IPS-18c (cell line): ENCODE data around the gene GGA3.
"Not testable (repeated sequence)": the region's sequence is repeated elsewhere in the genome, so short reads cannot be mapped to it uniquely, and the experiment has no call there.

Experiments used
- H3K4me3 ChIP-seq: 2 replicates; pipeline ENCODE4 v1.7.0; 2013; ENCODE audit warnings: low read depth, mild to moderate bottlenecking, low read length, moderate library complexity; ENCODE audit not compliant: insufficient read depth
- H3K9me3 ChIP-seq: one replicate; pipeline ENCODE4 v1.6.1; 2013; ENCODE audit warnings: mild to moderate bottlenecking, low read length, moderate library complexity; ENCODE audit not compliant: control insufficient read depth, insufficient read depth

Gene GGA3

DNA sequence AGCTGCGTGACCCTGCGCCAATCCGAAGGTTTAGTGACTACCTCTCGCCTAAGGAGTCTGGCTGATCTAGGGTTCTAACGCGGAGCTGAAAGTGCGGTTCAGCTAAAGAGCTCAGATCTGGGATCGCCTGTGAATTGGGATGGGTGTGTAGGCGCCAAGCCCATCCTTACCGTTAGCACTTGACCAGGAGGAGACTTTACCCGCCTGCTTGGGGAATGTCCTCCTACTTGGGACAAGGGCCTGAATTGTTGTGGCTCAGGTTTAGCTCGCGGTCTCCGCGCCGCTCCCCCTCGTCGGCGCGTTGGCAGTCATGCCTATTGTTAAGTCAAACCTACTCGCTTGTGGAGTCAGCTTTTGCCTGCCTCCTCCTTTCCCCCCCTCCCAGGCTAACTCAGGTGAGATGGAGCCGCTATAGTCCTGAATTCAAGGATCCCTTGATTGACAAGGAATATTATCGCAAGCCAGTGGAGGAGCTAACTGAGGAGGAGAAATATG, 753 bp upstream of the GGA3 start:
- Histone ChIP-seq H3K4me3 (peak overlapping the region; percentile 98), H3K9me3 (no peaks in the 10 kb centered on the region)

DNA sequence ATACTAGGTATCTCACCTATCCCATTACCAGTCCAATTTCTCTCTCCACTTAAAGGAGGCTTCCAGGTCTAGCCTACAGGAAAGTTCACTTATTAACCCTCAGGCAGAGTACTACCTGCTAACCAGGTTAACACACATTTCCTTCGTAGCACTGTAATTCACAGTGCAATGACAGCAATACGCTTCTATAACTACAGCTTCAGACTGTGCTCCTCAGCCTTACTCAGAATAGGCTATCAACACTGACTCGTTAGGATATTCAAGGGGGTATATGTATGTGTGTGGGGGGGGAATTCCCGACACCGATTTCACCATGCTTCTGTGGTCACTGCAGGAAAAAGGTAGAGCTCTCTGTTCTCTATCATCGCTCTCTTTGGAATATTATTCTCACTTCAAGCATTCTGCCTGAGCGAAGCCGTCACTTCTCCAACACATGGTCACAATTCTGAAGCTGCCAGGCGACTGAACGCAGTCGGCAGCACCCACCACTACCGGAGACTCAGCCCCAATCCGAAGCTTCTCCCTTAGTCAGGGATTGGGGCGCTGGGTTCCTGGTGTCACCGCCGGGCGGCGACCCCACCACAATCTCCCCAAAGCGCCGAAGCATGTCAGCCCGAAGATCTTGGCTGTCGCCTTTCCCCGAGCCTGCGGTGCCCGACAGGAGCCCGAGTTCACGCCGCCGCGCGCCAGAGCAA, 618 bp downstream of the GGA3 start:
- no peaks in the 10 kb centered on the region for H3K9me3 ChIP-seq
- peak overlapping the region; percentile 98 for H3K4me3 ChIP-seq

DNA sequence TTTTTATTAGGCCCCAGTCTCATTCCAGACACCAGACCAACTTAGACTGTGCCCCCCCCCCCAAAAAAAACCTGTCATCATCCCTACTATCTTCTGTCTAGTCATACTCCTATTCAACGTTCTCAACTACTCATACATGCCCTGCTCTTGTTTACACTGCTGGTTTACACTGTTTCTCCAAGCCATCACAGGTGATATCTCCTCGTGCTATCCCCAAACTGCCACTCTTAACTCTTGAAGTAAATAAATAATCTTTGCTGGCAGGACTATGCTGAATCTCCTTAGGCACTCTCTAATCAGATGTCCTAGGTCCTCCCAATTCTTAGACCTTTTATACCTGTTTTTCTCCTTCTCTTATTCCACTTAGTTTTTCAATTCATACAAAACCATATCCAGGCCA, 4.2 kb downstream of the GGA3 start:
- not testable (repeated sequence) for H3K9me3 ChIP-seq, H3K4me3 ChIP-seq

DNA sequence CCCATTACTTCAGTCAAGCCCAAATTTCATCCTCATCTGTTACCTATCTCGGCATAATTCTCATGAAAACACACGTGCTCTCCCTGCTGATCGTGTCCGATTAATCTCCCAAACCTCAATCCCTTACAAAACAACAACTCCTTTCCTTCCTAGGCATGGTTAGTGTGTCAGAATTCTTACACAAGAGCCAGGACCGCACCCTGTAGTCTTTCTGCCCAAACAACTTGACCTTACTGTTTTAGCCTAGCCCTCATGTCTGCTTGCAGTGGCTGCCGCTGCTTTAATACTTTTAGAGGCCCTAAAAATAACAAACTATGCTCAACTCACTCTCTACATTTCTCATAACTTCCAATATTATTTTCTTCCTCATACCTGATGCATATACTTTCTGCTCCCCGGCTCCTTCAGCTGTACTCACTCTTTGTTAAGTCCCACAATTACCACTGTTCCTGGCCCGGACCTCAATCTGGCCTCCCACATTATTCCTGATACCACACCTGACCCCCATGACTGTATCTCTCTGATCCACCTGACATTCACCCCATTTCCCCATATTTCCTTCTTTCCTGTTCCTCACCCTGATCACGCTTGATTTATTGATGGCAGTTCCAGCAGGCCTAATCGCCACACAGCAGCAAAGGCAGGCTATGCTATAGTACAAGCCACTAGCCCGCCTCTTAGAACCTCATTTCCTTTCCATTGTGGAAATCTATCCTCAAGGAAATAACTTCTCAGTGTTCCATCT, 5.3 kb downstream of the GGA3 start:
- H3K9me3 ChIP-seq, H3K4me3 ChIP-seq: not testable (repeated sequence)

DNA sequence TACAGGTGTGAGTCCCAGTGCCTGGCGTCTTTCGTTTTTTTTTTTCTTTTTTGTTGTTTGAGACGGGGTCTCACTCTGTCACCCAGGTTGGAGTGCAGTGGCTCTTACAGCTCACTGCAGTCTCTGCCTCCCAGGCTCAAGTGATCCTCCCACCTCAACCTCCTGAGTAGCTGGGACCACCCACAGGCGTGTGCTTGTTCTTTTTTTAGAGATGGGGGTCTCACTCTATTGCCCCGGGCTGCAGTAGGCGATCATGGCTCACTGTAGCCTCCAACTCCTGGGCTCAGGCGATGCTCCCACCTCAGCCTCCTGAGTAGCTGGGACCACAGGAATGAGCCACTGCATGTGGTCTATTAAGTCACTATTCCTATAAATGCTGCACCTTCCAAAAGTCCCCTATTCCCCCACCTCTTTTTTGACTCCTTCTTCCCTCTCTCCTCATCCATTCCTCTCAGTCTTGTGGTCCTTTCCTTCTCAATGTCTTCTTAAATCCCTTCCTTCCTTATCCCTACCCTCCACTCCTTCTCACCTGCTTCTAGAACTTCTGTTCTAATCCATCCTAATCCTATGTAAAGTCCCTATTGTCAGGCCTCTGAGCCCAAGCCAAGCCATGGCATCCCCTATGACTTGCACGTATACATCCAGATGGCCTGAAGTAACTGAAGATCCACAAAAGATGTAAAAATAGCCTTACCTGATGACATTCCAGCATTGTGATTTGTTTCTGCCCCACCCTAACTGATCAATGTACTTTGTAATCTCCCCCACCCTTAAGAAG, 9.2 kb downstream of the GGA3 start:
- Histone ChIP-seq H3K9me3 (no peaks in the 10 kb centered on the region), H3K4me3 (no peak overlapping the region)

DNA sequence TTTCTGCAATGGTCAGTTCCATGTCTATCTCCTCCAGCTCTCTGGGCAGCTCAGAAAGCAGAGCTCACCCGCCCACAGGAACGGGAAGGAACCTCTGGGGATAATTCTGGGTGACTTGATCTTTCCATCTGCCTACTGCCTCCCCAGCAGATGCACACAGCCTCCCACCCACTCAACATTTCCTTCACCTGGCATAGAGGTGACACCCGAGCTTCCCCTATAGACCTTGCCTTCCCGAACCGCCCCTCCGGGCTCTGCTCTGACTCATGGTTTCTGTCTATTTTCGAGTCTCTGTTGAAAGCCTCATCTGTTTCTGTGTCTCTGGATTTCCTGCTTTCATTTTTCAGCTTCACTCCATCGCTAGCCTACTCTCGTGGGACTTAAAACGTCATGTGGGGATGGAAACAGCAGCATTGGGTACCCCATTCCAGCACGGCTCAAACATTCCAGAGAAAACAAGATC, 11.4 kb downstream of the GGA3 start:
- Histone ChIP-seq H3K4me3 (no peak overlapping the region), H3K9me3 (no peaks in the 10 kb centered on the region)

DNA sequence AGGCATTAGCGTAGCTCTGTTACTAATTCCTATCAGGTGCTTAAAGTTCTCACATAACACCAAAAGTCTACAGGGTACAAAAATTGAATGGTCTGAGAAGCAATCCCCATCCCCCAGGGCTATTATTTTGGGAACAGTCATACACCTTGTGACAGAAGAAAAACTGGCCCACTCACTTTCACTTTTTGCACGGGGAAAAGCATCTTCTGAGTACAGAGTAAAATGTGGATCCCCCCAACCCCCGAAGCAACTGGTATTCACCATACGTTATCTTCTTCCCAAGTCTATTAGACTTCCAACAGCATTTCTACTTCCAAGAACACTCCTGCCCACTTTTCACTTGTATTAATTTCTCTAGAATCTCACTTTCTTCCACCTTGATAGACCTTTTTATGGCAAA, 11.8 kb downstream of the GGA3 start:
- no peak overlapping the region for H3K4me3 ChIP-seq
- H3K9me3 ChIP-seq, result no peaks in the 10 kb centered on the region

DNA sequence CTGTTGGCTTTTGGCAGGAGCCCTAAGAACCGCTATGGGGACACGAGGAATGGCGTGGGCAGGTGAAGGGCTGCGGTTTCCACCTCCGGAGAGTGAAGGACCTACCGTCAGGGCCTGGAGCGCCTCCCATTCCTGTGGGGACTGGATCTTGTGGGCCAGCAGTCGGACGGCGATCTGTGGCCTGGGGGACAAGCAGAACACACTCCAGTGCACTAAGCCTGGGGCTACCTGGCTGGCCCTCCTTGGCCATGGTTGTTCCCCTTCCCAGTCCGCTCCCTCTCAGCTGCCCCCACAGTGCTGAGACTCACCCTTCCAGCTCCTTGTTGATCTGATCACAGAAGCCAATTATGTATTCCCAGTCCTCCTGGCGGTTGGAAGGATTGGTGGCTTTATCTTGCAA, 15.0 kb downstream of the GGA3 start:
- no peaks in the 10 kb centered on the region for H3K9me3 ChIP-seq
- no peak overlapping the region for H3K4me3 ChIP-seq

DNA sequence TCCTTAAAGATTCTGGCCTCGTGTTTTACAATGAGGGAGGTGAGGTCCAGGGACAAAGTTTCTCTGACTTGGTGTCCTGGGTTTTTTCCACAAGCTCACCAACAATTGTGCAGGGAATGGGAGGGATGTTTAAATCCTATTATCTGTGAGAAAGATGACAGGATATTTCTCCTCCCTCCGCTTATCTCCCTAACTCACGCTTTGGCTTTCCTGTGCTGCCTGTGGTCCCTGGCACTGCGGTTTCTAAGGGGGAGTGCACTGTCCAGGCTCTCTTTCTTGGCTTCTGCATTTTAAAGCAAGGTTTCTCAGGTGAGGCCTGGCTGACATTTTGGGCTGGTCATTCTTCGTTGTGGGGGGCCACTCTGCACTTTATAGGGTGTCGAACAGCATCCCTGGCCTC, 16.4 kb downstream of the GGA3 start:
- H3K4me3 ChIP-seq, result no peak overlapping the region
- no peaks in the 10 kb centered on the region for H3K9me3 ChIP-seq

DNA sequence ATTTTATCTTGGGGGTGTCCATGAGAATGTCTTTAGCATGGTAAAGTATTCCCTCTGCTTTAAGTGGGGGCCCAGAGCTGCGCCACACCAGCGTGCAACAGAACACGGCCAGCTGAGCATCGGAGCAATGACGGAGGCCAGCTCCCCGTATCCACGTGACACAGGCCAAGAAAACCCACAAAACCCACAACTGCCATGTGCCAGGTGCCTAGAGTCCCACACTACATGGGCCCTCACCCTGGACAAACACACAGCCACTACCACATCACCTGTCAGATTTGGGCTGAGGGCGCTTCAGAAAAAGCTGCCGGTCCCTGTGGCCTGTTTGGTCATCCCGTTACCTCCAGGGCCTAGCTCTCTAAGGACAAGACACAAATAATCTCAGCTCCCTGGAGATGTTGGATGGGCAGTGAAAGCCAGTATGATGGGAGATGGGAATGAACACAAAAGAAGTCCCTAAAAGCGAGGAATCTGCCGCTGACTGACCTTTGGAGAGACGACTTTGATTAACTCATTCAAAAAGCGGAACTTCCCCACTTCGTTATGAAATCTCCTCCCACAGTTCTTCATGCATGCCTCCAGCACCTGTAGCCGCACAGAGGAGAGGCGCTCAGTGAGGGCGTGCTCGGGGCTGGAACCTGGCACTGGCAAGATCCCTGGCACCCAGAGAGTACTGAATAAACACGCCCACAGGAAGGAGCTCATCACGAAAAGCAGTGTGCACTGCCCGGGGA, 17.1 kb downstream of the GGA3 start:
- Histone ChIP-seq H3K4me3 (no peak overlapping the region), H3K9me3 (no peaks in the 10 kb centered on the region)

DNA sequence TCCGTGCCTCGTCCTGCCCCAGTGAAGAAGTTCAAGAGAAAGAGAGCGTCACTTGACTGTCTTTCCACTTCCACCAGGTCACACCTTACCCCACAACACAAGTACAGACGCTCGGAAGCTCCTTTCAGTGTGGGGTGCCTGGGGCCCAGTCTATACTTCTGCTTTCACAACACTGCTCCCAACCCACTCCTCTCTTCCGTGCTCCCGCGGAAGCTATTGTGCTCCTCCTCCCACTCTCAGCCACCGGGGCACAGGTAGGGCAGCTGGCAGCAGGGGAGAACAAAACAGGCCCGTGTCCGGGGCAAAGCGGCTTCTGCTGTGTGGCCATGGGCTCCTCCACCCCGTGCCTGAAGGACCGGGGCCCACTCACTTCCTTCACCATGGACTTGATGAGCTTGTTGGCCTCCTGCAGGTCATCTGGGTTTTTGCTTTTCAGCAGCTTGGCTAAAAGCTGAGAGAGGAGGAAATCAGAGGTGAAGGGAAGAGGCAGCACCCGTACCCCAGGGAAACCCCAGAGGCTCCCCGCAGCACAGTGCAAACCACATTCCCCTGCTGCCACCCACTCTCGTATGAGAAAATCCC, 18.9 kb downstream of the GGA3 start:
- Histone ChIP-seq H3K9me3 (no peaks in the 10 kb centered on the region), H3K4me3 (no peak overlapping the region)

DNA sequence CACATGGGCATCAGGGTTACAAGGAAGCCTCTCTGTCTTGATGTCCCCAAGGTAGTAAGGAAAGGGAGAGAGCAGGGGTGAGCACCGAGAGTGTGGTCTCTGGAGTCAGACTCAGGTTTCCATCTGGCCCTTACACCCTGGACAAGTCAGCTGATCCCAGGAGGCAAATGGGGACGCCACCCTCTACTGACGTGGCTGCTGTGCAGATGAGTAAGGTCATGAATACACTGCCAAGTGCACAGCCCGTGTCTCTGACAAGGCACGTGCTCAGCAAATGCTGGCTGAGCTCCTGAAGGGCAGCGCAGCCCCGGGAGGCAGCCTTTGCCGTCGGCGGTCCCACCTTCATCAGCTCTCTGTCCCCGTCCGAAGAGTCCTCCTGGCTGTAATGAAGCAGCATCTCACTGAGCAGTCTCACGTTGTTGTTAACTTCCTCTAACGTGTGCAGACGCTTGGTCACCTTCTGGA, 19.4 kb downstream of the GGA3 start:
- H3K9me3 ChIP-seq, result no peaks in the 10 kb centered on the region
- no peak overlapping the region for H3K4me3 ChIP-seq

DNA sequence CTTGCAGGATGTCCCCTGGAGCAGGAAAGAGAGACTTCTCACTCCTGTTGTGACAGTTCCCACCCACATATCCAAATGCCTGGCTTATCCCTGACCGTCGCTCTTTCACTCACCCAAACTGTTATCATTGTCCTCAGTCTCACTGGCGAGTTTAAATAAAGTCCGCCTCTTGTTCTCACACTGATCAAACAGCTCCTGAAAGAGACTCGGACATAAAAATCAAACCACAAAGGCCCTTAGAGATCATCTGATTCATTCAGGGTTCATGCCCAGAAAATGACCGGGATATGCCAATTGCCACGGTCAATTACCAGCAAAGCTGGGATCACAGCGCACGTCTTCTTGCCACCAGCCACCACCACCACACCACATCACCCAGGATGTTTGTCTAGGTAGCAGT, 19.9 kb downstream of the GGA3 start:
- Histone ChIP-seq H3K4me3 (no peak overlapping the region), H3K9me3 (no peaks in the 10 kb centered on the region)

DNA sequence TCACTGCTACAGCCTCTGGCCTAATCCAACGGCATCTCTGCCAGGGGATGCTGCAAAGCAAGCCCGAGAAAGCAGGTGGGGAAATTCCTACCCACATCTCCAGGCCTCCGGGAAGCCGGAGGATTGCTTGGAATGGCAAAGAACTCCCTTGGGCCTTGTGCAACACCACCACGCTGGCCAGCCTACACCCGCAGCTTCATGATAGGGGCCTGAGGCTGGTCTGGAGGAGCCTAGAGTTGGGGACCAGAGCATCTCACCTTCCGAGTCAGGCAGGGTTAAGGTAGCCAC, 20.3 kb downstream of the GGA3 start:
- Histone ChIP-seq H3K4me3 (no peak overlapping the region), H3K9me3 (no peaks in the 10 kb centered on the region)

DNA sequence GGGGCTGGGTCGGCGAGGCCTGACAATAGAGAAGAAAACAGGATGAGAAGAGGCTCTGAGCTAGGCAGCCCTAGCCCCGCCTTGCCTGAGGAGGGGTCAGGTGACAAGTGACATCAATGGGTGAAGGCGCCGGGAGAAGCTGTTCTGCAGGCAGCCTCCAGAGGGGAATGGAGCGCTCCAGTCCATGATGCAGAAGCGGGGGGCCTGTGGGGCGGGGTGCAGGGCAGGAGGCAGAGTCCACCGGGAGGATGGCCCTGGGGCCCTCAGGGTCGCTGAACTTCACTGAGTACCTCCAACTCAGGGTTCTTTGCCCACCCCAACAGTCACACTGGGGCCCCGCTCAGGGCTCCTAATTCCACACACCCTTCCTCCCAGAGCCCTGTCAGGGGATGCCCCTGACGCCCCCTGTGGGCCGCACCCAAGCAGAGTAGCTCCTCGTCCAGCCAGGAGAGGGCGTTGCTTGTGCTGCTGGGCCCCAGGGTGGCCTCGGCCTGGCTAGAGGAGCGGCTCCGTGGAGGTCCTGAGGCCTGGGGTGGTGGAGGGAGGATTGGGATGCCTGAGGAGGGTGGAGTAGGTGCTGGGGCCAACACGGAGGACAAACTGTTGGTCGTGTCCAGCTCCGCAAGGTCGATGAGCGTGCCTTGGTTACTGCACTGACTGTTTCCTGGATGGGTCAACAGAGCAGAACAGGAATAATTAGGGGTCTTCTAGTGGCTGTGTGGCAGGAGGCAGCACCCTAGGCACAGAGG, 20.8 kb downstream of the GGA3 start:
- no peaks in the 10 kb centered on the region for H3K9me3 ChIP-seq
- no peak overlapping the region for H3K4me3 ChIP-seq

DNA sequence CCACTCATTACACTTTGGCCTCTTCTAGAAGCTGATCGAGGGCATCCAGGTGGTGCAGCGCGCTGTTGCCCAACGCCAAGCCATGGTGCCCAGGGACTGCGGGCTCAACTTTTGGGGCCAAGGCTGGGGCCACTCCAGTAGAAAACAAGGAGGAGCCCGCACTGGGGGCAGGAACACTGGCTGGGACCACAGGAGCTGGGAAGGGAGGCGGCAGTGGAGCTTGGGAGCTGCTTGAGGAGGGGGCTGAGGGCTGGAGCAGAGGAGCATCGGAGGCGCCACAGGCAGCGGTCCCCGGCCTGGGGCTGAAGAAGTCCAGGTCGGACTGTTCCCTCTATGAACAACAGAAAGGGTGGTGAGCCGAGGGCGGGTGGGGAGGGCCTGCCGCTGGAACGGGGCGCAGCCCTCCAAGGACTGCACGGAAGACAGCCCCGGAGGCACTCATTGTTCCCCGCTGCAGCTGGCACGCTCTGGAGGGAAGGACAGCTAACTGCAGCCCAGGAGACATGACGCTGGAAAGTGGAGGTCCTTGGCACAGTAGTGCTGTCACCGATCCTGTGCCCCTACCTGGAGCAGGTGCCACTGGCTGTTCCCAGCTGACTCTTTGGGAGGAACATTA, 21.5 kb downstream of the GGA3 start:
- no peaks in the 10 kb centered on the region for H3K9me3 ChIP-seq
- no peak overlapping the region for H3K4me3 ChIP-seq
